ENCODE data around the gene TMEM108. TPM values are rescaled to one million over a fixed set of nuclear protein-coding genes. Genes with fewer than 3 reads are reported as not detected.

The TMEM108 gene
- total and polyA plus RNA-seq, 2 of the 4 experiments (the other 2 are of a cell fraction) = 0.18 to 2.2 TPM

DNA sequence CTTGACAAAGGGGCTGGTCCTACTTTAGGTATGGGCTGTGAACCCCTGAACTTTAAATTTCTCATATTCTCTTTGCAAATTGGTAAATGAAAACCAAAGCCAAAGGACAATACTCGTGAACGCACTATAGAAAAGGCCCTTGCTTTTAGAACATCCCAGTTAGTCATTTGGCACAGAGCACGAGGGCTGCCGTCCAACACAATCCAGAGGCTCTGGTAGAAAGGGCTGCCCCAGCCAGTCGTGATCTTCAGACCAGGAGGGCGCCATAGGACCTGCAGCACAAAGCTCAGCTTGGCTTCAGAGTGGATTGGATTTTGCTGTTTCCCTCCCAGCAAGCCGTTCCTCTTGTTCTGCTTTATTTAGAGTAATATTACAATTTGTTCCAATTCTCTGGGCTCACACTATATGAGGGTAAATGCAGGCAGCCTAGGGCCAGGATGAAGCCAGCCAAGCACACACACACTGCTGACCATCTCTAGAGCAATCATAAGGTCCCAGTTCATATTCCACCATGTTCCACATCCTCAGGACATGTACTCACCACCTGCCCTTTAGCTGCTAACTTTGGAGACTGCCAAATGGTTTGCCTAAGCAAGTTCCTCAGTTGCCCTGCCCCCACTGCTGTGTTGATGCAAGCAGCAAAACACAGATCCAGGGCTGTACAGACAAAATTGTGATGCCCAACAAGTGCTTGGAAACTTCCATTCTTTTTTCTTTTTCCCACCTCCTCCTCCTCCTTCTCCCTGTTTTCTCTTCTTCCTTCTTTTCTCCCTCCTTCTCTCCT lies 355.7 kb downstream of the TMEM108 start:
- H4K5ac ChIP-seq (ENCODE audit: low read depth, low read length) = no peak overlapping the region
- H2BK20ac ChIP-seq (ENCODE audit: low read depth, low read length) = peak overlapping the region; percentile 77
- H3K56ac ChIP-seq (ENCODE audit: extremely low read depth, insufficient read depth, low read length) = no peak overlapping the region
- DNase-seq (no peak), ATAC-seq (ENCODE audit: low read depth) (no peak)
- H3K4ac ChIP-seq (ENCODE audit: low read depth, low read length) = peak overlapping the region; percentile 46
- no peak for TF ChIP-seq RCOR1 (IDR thresholded peaks at IDR 0.05; ENCODE audit: insufficient replicate concordance, low read length)
- TF ChIP-seq RFX5 (IDR thresholded peaks at IDR 0.05; ENCODE audit: low read depth, low read length) = no peak
- TF ChIP-seq, protein P1, sequence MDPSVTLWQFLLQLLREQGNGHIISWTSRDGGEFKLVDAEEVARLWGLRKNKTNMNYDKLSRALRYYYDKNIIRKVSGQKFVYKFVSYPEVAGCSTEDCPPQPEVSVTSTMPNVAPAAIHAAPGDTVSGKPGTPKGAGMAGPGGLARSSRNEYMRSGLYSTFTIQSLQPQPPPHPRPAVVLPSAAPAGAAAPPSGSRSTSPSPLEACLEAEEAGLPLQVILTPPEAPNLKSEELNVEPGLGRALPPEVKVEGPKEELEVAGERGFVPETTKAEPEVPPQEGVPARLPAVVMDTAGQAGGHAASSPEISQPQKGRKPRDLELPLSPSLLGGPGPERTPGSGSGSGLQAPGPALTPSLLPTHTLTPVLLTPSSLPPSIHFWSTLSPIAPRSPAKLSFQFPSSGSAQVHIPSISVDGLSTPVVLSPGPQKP (IDR thresholded peaks at IDR 0.05; ENCODE audit: borderline replicate concordance, low read depth, low read length) = no peak
- no peak for TF ChIP-seq RAD21 (IDR thresholded peaks at IDR 0.05; ENCODE audit: low read length)
- TF ChIP-seq, protein P2, sequence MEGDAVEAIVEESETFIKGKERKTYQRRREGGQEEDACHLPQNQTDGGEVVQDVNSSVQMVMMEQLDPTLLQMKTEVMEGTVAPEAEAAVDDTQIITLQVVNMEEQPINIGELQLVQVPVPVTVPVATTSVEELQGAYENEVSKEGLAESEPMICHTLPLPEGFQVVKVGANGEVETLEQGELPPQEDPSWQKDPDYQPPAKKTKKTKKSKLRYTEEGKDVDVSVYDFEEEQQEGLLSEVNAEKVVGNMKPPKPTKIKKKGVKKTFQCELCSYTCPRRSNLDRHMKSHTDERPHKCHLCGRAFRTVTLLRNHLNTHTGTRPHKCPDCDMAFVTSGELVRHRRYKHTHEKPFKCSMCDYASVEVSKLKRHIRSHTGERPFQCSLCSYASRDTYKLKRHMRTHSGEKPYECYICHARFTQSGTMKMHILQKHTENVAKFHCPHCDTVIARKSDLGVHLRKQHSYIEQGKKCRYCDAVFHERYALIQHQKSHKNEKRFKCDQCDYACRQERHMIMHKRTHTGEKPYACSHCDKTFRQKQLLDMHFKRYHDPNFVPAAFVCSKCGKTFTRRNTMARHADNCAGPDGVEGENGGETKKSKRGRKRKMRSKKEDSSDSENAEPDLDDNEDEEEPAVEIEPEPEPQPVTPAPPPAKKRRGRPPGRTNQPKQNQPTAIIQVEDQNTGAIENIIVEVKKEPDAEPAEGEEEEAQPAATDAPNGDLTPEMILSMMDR (conservative IDR thresholded peaks at IDR 0.05; ENCODE audit: low read depth, low read length) = no peak
- no peak for TF ChIP-seq FOS (IDR thresholded peaks at IDR 0.05; ENCODE audit: low read depth, low read length)
- no peak for TF ChIP-seq SMC3 (IDR thresholded peaks at IDR 0.05; ENCODE audit: low read depth, low read length)
- no peak for TF ChIP-seq CEBPB (IDR thresholded peaks at IDR 0.05; ENCODE audit: low read depth, low read length)
- TF ChIP-seq NFE2L2 (IDR thresholded peaks at IDR 0.05; ENCODE audit: low read depth, low read length) = no peak
- no peak for TF ChIP-seq CHD1 (IDR thresholded peaks at IDR 0.05; ENCODE audit: low read depth, low read length)
- no peak for TF ChIP-seq MAZ (IDR thresholded peaks at IDR 0.05; ENCODE audit: borderline replicate concordance, low read depth, low read length)
- TF ChIP-seq, protein P3, sequence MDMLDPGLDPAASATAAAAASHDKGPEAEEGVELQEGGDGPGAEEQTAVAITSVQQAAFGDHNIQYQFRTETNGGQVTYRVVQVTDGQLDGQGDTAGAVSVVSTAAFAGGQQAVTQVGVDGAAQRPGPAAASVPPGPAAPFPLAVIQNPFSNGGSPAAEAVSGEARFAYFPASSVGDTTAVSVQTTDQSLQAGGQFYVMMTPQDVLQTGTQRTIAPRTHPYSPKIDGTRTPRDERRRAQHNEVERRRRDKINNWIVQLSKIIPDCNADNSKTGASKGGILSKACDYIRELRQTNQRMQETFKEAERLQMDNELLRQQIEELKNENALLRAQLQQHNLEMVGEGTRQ (IDR thresholded peaks at IDR 0.05; ENCODE audit: low read depth, low read length) = no peak
- H3K23ac ChIP-seq (ENCODE audit: low read depth, low read length) = 0 out of 2 replicates have a peak overlapping the region, but pooled peaks have one; percentile 3
- peak overlapping the region; percentile 74 for H2BK5ac ChIP-seq (ENCODE audit: low read depth, low read length, poor library complexity, severe bottlenecking)
- intact Hi-C loops (cut with micrococcal nuclease) (no loop called here), dilution Hi-C loops (cut with HindIII; ENCODE audit: low sequenced_read_pairs, unreplicated experiment) (no loop called here), in situ Hi-C loops (cut with MboI; ENCODE audit: low sequenced_read_pairs) (no loop called here)
- peaks cover 2% of the 10 kb centered on the region; the same call in 1 of the 2 replicates for H3K4me1 ChIP-seq (ENCODE audit: control insufficient read depth, insufficient read depth, low read length)
- peak overlapping the region; percentile 11; the same call in 1 of the 3 replicates for H2BK15ac ChIP-seq (ENCODE audit: low read depth, low read length)
- H3K14ac ChIP-seq (replicated peaks; ENCODE audit: low read depth, low read length) = peak overlapping the region; percentile 74
- H4K8ac ChIP-seq (ENCODE audit: low read depth in 2 of 2, low read length in 2 of 2) = peak overlapping the region in 1 of 2 experiments; percentile 18; a peak in 1 of 4 replicates
- peak overlapping the region; percentile 43 for H2AK5ac ChIP-seq (ENCODE audit: low read depth, low read length)
- peak overlapping the region; percentile 79 for H2BK120ac ChIP-seq (ENCODE audit: low read depth, low read length)
- BruUV-seq (replicated peaks) = no TSS peak
- no peaks in the 10 kb centered on the region for H4K20me1 ChIP-seq (ENCODE audit: insufficient read depth, low read length)
- H3K9me1 ChIP-seq (ENCODE audit: insufficient read depth, low read length) = peaks cover 12% of the 10 kb centered on the region; the same call in 1 of the 2 replicates
- no peaks in the 10 kb centered on the region for H3K36me3 ChIP-seq (ENCODE audit: control insufficient read depth, insufficient read depth, low read length)
- peak overlapping the region; percentile 16 for H2AFZ ChIP-seq (replicated peaks; ENCODE audit: low read length, poor library complexity)
- H4K91ac ChIP-seq (ENCODE audit: insufficient read depth, low read depth, low read length) = peak overlapping the region; percentile 53
- no peak overlapping the region for H3K27ac ChIP-seq (ENCODE audit: insufficient read depth, low read length)
- no peak overlapping the region; the same call in 1 of the 2 replicates for H3K18ac ChIP-seq (ENCODE audit: low read depth, low read length)
- H3K9me3 ChIP-seq (ENCODE audit: control insufficient read depth, insufficient read depth, low read length) = peaks cover 2% of the 10 kb centered on the region; the same call in 1 of the 2 replicates
- H2AK9ac ChIP-seq (replicated peaks; ENCODE audit: low read depth, low read length, poor library complexity) = no peak overlapping the region
- CTCF ChIA-PET = interaction anchor here (0.6 kb wide), 2 partner anchors 29 to 647 kb away, joined by 3 read pairs; no protein-coding TSS in a partner anchor
- H3K27me3 ChIP-seq (ENCODE audit: control insufficient read depth, insufficient read depth, low read length) = no peaks in the 10 kb centered on the region
- no peak overlapping the region for H3K4me2 ChIP-seq (ENCODE audit: low read depth, low read length)
- WGBS, 2 experiments (ENCODE audit: extremely low coverage in 2 of 2, insufficient read length in 1 of 2) = 100% methylated on average over 2 of the region's 7 CpGs; no CpG with 5 or more reads in 1 of the 2 experiments
- H3K4me3 ChIP-seq (ENCODE audit: insufficient read depth, low read depth, low read length) = no peak overlapping the region
- no peak overlapping the region for H3K9ac ChIP-seq (ENCODE audit: low read depth, low read length)
- H3K79me1 ChIP-seq (ENCODE audit: low read depth in 1 of 2, low read length in 2 of 2) = peaks cover 5 to 17% of the 10 kb centered on the region in 2 experiments; a peak in 1 of 4 replicates
- POLR2A ChIA-PET (ENCODE audit: unreplicated experiment) = no interaction called here
